Caco-2 (cell line): ENCODE data around the gene MIEF2. TPM values are rescaled to one million over a fixed set of nuclear protein-coding genes. Genes with fewer than 3 reads are reported as not detected.

ENCODE experiments used
- BruUV-seq: library from RNA; stranded (reverse); fragments of 400-500 nt; replicated peaks from 2 replicates; lab custom pipeline; 2021; lab: Mats Ljungman, UMichigan
- CTCF ChIA-PET: fragments of 300-600 bp; sonication (Branson Sonifier 250); formaldehyde crosslinking; loops from one replicate; lab custom pipeline; 2022; ENCODE audit warnings: antibody characterized with exemption; lab: Charles Lee
- POLR2A ChIA-PET: fragments of 300-600 bp; sonication (Branson Sonifier 250); formaldehyde crosslinking; loops from one replicate; lab custom pipeline; 2022; ENCODE audit warnings: antibody characterized with exemption; lab: Charles Lee
- DNase-seq, 2 experiments: peaks; one replicate each; pipeline versions ENCODE4 v3.0.0 to v3.0.0-alpha.2; 2020 to 2022
- H3K27me3 ChIP-seq: replicated peaks from 2 replicates; pipeline ENCODE4 v1.6.0; 2011; ENCODE audit warnings: low read length; ENCODE audit not compliant: control insufficient read depth, insufficient read depth
- H3K36me3 ChIP-seq: 2 replicates; pipeline ENCODE4 v1.5.1; 2011; ENCODE audit warnings: low read length; ENCODE audit not compliant: control insufficient read depth, insufficient read depth
- H3K4me1 ChIP-seq: fragments of 250-450 bp; sonication (Bioruptor Pico); 2 replicates; pipeline ENCODE4 v1.5.1; 2020; ENCODE audit warnings: mild to moderate bottlenecking
- H3K4me3 ChIP-seq: 2 replicates; pipeline ENCODE4 v1.5.1; 2011; ENCODE audit warnings: low read depth, mild to moderate bottlenecking, control low read depth, low read length
- H3K9me3 ChIP-seq: fragments of 250-450 bp; sonication (Bioruptor Pico); 2 replicates; pipeline ENCODE4 v1.5.1; 2020; ENCODE audit warnings: mild to moderate bottlenecking, moderate library complexity
- H3K27ac Mint-ChIP-seq: one replicate; pipeline ENCODE4 v1.8.0; 2022; ENCODE audit warnings: mixed read lengths; ENCODE audit not compliant: unreplicated experiment
- H3K27me3 Mint-ChIP-seq: one replicate; pipeline ENCODE4 v1.8.0; 2022; ENCODE audit warnings: mixed read lengths; ENCODE audit not compliant: insufficient read depth, unreplicated experiment
- H3K36me3 Mint-ChIP-seq: one replicate; pipeline ENCODE4 v1.8.0; 2022; ENCODE audit warnings: mild to moderate bottlenecking, mixed read lengths; ENCODE audit not compliant: insufficient read depth, unreplicated experiment
- H3K4me1 Mint-ChIP-seq: one replicate; pipeline ENCODE4 v1.8.0; 2022; ENCODE audit warnings: low read depth, mixed read lengths; ENCODE audit not compliant: unreplicated experiment
- H3K4me3 Mint-ChIP-seq: one replicate; pipeline ENCODE4 v1.8.0; 2022; ENCODE audit warnings: mild to moderate bottlenecking, moderate library complexity, mixed read lengths; ENCODE audit not compliant: unreplicated experiment
- H3K9me3 Mint-ChIP-seq: one replicate; pipeline ENCODE4 v1.8.0; 2022; ENCODE audit warnings: mixed read lengths; ENCODE audit not compliant: unreplicated experiment
- CTCF ChIP-seq, 2 experiments: fragments of 200-600 bp in 1 of 2; IDR thresholded peaks; 1 replicate in 1 of 2; 2 replicates in 1 of 2; pipeline versions ENCODE4 v1.5.1 to v1.8.0; 2011 to 2022; ENCODE audit warnings: antibody characterized with exemption in 1 of 2, control low read depth in 1 of 2, inconsistent platforms in 1 of 2, low read depth in 1 of 2, low read length in 1 of 2, mild to moderate bottlenecking in 1 of 2, moderate library complexity in 1 of 2; ENCODE audit not compliant: insufficient read depth in 1 of 2, severe bottlenecking in 1 of 2, unreplicated experiment in 1 of 2
- intact Hi-C: fragments of 100-400 bp; cut with micrococcal nuclease; formaldehyde crosslinking; loops from one replicate; pipeline ENCODE4 v1.10.0; 2022; ENCODE audit not compliant: unreplicated experiment
- total RNA-seq: library from RNA; stranded (reverse); gene quantifications from 2 replicates; pipeline ENCODE4 v1.2.3, GENCODE V29; 2022

The MIEF2 gene
- total RNA-seq, 1 experiment from 2014 or later = 22.3 TPM

- no peak overlapping the region for H3K27ac Mint-ChIP-seq
- peaks cover 92% of the 10 kb centered on the region for H3K36me3 Mint-ChIP-seq
Observed at GRCh38 chr17:18248811-18249210, 11.7 kb upstream of the MIEF2 start.

GRCh38 chr17:18250259-18250658 is 10.2 kb upstream of the MIEF2 start:
- H3K27ac Mint-ChIP-seq = peak overlapping the region; percentile 76
- intact Hi-C loops = no loop called here
- Histone ChIP-seq H3K4me3 (no peak overlapping the region), H3K9me3 (no peaks in the 10 kb centered on the region), H3K27me3 (no peaks in the 10 kb centered on the region), H3K36me3 (peaks cover 9% of the 10 kb centered on the region), H3K4me1 (no peaks in the 10 kb centered on the region)
- no peak for DNase-seq
- H3K4me1 Mint-ChIP-seq = no peaks in the 10 kb centered on the region
- H3K4me3 Mint-ChIP-seq = no peak overlapping the region
- ChIA-PET POLR2A (interaction anchor here (0.6 kb wide), 1 partner anchor 18 kb away, joined by 3 read pairs; no protein-coding TSS in a partner anchor), CTCF (no interaction called here)
- no peaks in the 10 kb centered on the region for H3K27me3 Mint-ChIP-seq
- TF ChIP-seq CTCF (IDR thresholded peaks at IDR 0.05; ENCODE audit: insufficient read depth in 1 of 2, low read depth in 1 of 2, low read length in 1 of 2, severe bottlenecking in 1 of 2, unreplicated experiment in 1 of 2) = no peak
- no peaks in the 10 kb centered on the region for H3K9me3 Mint-ChIP-seq
- H3K36me3 Mint-ChIP-seq = peaks cover 93% of the 10 kb centered on the region
- no TSS peak for BruUV-seq

More at GRCh38 chr17:18248811-18249210, 11.7 kb upstream of the MIEF2 start:
- no peak overlapping the region for H3K4me3 ChIP-seq
- no peak for TF ChIP-seq CTCF (IDR thresholded peaks at IDR 0.05; ENCODE audit: insufficient read depth in 1 of 2, low read depth in 1 of 2, low read length in 1 of 2, severe bottlenecking in 1 of 2, unreplicated experiment in 1 of 2)
- H3K9me3 Mint-ChIP-seq = no peaks in the 10 kb centered on the region
- no peaks in the 10 kb centered on the region for H3K4me1 ChIP-seq
- H3K9me3 ChIP-seq = no peaks in the 10 kb centered on the region
- BruUV-seq = no TSS peak
- no peak overlapping the region for H3K4me3 Mint-ChIP-seq
- intact Hi-C loops = loop anchor here (1.0 to 2.0 kb wide), 2 partner anchors 9 to 76 kb away; partner anchors contain the start of gene FLII
- H3K36me3 ChIP-seq = peaks cover 7% of the 10 kb centered on the region
- no peaks in the 10 kb centered on the region for H3K27me3 ChIP-seq
- DNase-seq = no peak
- H3K4me1 Mint-ChIP-seq = no peaks in the 10 kb centered on the region
- CTCF ChIA-PET = interaction anchor here (1.4 kb wide), 1 partner anchor 66 kb away, joined by 3 read pairs; the partner anchor contains the start of gene TOP3A
- H3K27me3 Mint-ChIP-seq = no peaks in the 10 kb centered on the region
- POLR2A ChIA-PET = no interaction called here

- Mint-ChIP-seq H3K4me3 (no peak overlapping the region), H3K4me1 (no peaks in the 10 kb centered on the region), H3K27ac (peak overlapping the region; percentile 76), H3K36me3 (peaks cover 88% of the 10 kb centered on the region), H3K9me3 (no peaks in the 10 kb centered on the region), H3K27me3 (no peaks in the 10 kb centered on the region)
- Histone ChIP-seq H3K27me3 (no peaks in the 10 kb centered on the region), H3K36me3 (peaks cover 10% of the 10 kb centered on the region), H3K4me1 (no peaks in the 10 kb centered on the region), H3K9me3 (no peaks in the 10 kb centered on the region), H3K4me3 (no peak overlapping the region)
- ChIA-PET POLR2A (interaction anchor here (0.6 kb wide), 1 partner anchor 18 kb away, joined by 3 read pairs; no protein-coding TSS in a partner anchor), CTCF (no interaction called here)
- no peak for TF ChIP-seq CTCF (IDR thresholded peaks at IDR 0.05; ENCODE audit: insufficient read depth in 1 of 2, low read depth in 1 of 2, low read length in 1 of 2, severe bottlenecking in 1 of 2, unreplicated experiment in 1 of 2)
- DNase-seq = no peak
- intact Hi-C loops = no loop called here
- no TSS peak for BruUV-seq
Observed at GRCh38 chr17:18250708-18251107, 9.8 kb upstream of the MIEF2 start.
